ENCODE measurements around the gene HMHB1. TPM values are rescaled to one million over a fixed set of nuclear protein-coding genes. Genes with fewer than 3 reads are reported as not detected.
A peak's percentile ranks its signal among the peaks of the same experiment; 100 is the strongest.

Gene HMHB1
- total and polyA plus RNA-seq, 2 experiments from 2014 or later = not detected

DNA sequence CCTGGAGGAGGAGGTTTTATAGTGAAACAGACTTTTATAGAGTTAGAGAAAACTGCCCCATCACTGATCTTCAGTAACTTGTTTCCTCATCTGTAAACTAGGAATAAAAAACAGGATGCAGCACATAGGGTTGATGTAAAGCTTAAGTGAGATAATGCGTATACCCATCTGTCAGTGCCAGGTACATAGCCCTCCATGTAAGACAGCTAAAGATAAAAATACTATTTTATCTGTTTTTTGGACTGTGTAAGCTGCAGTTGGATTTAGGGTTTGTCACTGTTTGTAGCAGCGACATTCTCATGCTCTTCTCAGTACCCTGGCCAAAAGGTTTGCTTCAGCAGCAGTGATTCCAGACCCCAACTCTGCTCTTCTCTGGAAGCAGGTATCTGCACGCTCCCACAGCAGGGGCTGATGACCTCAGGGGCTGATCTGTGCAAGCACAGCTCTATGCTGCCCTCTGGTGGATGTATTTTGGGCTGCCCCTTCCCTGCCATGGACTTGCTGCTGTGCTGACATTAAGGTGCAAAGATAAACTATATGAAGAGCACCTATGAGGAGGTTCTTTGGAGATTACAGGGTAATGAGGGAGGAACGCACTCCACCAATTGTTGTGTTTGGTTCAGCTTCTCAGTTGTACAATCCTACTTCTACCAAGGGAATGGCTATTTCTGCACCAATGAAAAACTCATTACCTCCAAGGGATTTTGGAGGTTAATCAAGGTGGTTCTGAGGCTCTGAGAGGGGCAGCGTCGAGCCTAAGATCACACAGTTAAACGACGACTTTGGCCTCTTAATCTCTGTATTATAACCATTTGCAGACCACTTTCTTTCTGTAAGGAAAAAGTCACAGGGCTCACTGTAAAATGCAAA, 13.1 kb downstream of the HMHB1 start:
- Histone ChIP-seq H3K9me3 (ENCODE audit: low read depth) (no peaks in the 10 kb centered on the region), H3K4me1 (ENCODE audit: low read depth) (peaks cover 9% of the 10 kb centered on the region), H3K27ac (no peak overlapping the region), H3K36me3 (no peaks in the 10 kb centered on the region), H3K27me3 (no peaks in the 10 kb centered on the region), H3K4me3 (no peak overlapping the region)
- peak; percentile 83 to 88 for DNase-seq (ENCODE audit: low read depth in 1 of 2, low spot score in 1 of 2)
- TF ChIP-seq CTCF (IDR thresholded peaks at IDR 0.05; ENCODE audit: low read depth, low read length) = peak; percentile 95

- no peak overlapping the region for H3K27ac ChIP-seq
- peaks cover 9% of the 10 kb centered on the region for H3K4me1 ChIP-seq (ENCODE audit: low read depth)
- no peak overlapping the region for H3K4me3 ChIP-seq
- H3K9me3 ChIP-seq (ENCODE audit: low read depth) = no peaks in the 10 kb centered on the region
- no peaks in the 10 kb centered on the region for H3K36me3 ChIP-seq
- no peaks in the 10 kb centered on the region for H3K27me3 ChIP-seq
- TF ChIP-seq CTCF (IDR thresholded peaks at IDR 0.05; ENCODE audit: low read depth, low read length) = no peak
- DNase-seq (ENCODE audit: low read depth in 1 of 2, low spot score in 1 of 2) = no peak
These were observed 15.0 kb downstream of the HMHB1 start for GRCh38 chr5:143826951-143827444.

- Histone ChIP-seq H3K27ac (no peak overlapping the region), H3K27me3 (no peaks in the 10 kb centered on the region), H3K9me3 (ENCODE audit: low read depth) (no peaks in the 10 kb centered on the region), H3K36me3 (no peaks in the 10 kb centered on the region), H3K4me3 (no peak overlapping the region), H3K4me1 (ENCODE audit: low read depth) (peaks cover 9% of the 10 kb centered on the region)
- DNase-seq (ENCODE audit: low read depth in 1 of 2, low spot score in 1 of 2) = no peak
- no peak for TF ChIP-seq CTCF (IDR thresholded peaks at IDR 0.05; ENCODE audit: low read depth, low read length)
These were observed 16.7 kb downstream of the HMHB1 start for GRCh38 chr5:143828710-143829109.

GRCh38 chr5:143833177-143833576, 21.2 kb downstream of the HMHB1 start:
- H3K36me3 ChIP-seq = no peaks in the 10 kb centered on the region
- H3K4me1 ChIP-seq (ENCODE audit: low read depth) = peaks cover 7% of the 10 kb centered on the region
- H3K9me3 ChIP-seq (ENCODE audit: low read depth) = no peaks in the 10 kb centered on the region
- H3K27me3 ChIP-seq = no peaks in the 10 kb centered on the region
- TF ChIP-seq CTCF (IDR thresholded peaks at IDR 0.05; ENCODE audit: low read depth, low read length) = no peak
- DNase-seq (ENCODE audit: low read depth in 1 of 2, low spot score in 1 of 2) = no peak
- no peak overlapping the region for H3K27ac ChIP-seq
- no peak overlapping the region for H3K4me3 ChIP-seq

DNA sequence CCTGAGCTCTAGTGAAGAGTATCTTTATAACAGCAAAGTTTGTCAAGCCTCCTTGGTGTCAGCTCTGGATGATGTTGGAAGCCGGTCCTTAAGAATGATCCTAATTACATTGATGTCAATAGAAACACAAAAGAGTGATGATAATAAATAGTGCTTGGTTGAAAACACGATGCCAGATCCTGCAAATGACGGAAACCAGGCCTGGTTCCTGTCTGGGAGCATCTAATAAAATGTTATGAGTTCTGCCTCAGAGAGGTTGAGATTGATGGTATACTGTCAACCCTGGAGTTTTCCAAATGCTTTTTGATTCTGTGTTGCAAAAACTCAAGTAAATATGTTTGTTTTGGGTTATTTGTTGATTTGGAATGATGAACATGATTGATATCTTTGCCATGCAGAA, 23.3 kb downstream of the HMHB1 start:
- Histone ChIP-seq H3K9me3 (ENCODE audit: low read depth) (no peaks in the 10 kb centered on the region), H3K27ac (no peak overlapping the region), H3K36me3 (no peaks in the 10 kb centered on the region), H3K4me3 (no peak overlapping the region), H3K27me3 (no peaks in the 10 kb centered on the region), H3K4me1 (ENCODE audit: low read depth) (no peaks in the 10 kb centered on the region)
- TF ChIP-seq CTCF (IDR thresholded peaks at IDR 0.05; ENCODE audit: low read depth, low read length) = no peak
- DNase-seq (ENCODE audit: low read depth in 1 of 2, low spot score in 1 of 2) = no peak

All from cardiac muscle cell (in vitro differentiated cells and primary cell).